ENCODE measurements around the gene PLD2. TPM values are rescaled to one million over a fixed set of nuclear protein-coding genes. Genes with fewer than 3 reads are reported as not detected.

Gene PLD2
- total and polyA plus RNA-seq, 9 of the 15 experiments (the other 6 are each of a cell fraction or from before 2014, with no cell fraction given) = 0.20 to 7.5 (median 3.3) TPM

DNA sequence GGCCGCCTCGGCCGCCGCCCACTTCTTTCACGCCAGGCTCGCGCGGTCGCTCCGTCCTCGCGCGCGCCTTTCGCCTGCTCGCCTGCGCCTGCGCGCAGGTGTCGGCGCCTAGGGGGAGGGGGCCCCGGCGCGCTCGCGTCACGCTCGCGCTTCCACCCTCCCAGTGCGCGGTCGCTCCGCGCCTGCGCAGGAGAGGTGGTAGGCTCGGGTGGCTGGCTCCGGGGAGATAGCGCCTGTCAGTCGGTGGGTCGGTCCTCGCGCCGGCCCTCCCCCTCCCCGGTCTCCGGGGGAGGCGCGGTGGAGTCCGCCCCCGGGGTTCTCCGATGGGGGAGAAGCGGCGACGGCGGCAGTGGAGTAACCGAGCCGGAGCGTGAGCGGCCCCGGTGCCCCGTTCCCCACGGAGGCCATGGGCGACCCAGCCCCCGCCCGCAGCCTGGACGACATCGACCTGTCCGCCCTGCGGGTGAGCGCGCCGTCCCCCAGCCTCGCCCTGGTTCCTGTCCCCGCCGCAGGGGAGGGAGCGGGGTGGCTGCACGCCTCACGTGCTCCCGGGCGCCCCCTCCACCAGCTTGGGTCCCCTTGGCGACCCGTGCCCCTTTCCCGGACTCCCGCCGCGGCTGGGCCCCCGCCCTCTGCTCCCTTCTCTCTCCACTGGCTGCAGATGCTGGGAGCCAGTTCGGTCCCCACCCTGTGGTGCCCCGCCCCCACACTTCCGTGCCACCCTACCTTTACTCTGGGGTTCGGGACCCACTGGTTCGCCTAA is 26.4 kb downstream of the PLD2 start, which contains the start of gene MINK1 (continued):
- TF ChIP-seq U2AF1 (optimal IDR thresholded peaks at IDR 0.05; ENCODE audit: low read depth, low read length) (no peak), ZNF232 (CRISPR knock-in tag; IDR thresholded peaks at IDR 0.05) (no peak), ARID3B (CRISPR knock-in tag; IDR thresholded peaks at IDR 0.05; ENCODE audit: borderline replicate concordance) (no peak), AFF1 (IDR thresholded peaks at IDR 0.05; ENCODE audit: low read depth in 1 of 2, partially characterized antibody in 2 of 2) (no peak), NFYB (IDR thresholded peaks at IDR 0.05; ENCODE audit: extremely low read depth, insufficient read length) (no peak), NRF1 (conservative IDR thresholded peaks at IDR 0.05 in 1 of 2, IDR thresholded peaks at IDR 0.05 in 1 of 2) (peak; percentile 98), RBM15 (IDR thresholded peaks at IDR 0.05; ENCODE audit: insufficient read depth, low read length) (no peak), U2AF2 (optimal IDR thresholded peaks at IDR 0.05; ENCODE audit: low read depth, low read length) (no peak), NR2C1 (IDR thresholded peaks at IDR 0.05) (no peak), NR2C1 (tag; IDR thresholded peaks at IDR 0.05) (no peak), EZH2 (IDR thresholded peaks at IDR 0.05; ENCODE audit: borderline replicate concordance, low read depth, low read length) (no peak), FOXP4 (CRISPR knock-in tag; IDR thresholded peaks at IDR 0.05; ENCODE audit: borderline replicate concordance) (no peak), NR1H2 (CRISPR knock-in tag; IDR thresholded peaks at IDR 0.05) (no peak)
- TF ChIP-seq, protein P1, sequence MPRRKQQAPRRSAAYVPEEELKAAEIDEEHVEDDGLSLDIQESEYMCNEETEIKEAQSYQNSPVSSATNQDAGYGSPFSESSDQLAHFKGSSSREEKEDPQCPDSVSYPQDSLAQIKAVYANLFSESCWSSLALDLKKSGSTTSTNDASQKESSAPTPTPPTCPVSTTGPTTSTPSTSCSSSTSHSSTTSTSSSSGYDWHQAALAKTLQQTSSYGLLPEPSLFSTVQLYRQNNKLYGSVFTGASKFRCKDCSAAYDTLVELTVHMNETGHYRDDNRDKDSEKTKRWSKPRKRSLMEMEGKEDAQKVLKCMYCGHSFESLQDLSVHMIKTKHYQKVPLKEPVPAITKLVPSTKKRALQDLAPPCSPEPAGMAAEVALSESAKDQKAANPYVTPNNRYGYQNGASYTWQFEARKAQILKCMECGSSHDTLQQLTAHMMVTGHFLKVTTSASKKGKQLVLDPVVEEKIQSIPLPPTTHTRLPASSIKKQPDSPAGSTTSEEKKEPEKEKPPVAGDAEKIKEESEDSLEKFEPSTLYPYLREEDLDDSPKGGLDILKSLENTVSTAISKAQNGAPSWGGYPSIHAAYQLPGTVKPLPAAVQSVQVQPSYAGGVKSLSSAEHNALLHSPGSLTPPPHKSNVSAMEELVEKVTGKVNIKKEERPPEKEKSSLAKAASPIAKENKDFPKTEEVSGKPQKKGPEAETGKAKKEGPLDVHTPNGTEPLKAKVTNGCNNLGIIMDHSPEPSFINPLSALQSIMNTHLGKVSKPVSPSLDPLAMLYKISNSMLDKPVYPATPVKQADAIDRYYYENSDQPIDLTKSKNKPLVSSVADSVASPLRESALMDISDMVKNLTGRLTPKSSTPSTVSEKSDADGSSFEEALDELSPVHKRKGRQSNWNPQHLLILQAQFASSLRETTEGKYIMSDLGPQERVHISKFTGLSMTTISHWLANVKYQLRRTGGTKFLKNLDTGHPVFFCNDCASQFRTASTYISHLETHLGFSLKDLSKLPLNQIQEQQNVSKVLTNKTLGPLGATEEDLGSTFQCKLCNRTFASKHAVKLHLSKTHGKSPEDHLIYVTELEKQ (CRISPR knock-in tag; IDR thresholded peaks at IDR 0.05) = no peak
